IgD-negative memory B cell (primary cell): ENCODE measurements around the gene LHX2. TPM values are rescaled to one million over a fixed set of nuclear protein-coding genes. Genes with fewer than 3 reads are reported as not detected.
A peak's percentile ranks its signal among the peaks of the same experiment; 100 is the strongest.
"Not testable (repeated sequence)": the region's sequence is repeated elsewhere in the genome, so short reads cannot be mapped to it uniquely, and the experiment has no call there.

Source experiments
- H3K27ac Mint-ChIP-seq, 3 donors: one replicate each; pipeline ENCODE4 v1.8.0; 2020 to 2022; ENCODE audit warnings: mild to moderate bottlenecking in 3 of 3, mixed read lengths in 3 of 3, moderate library complexity in 1 of 3
- H3K27me3 Mint-ChIP-seq: one replicate; pipeline ENCODE4 v1.8.0; 2021; ENCODE audit warnings: mixed read lengths
- H3K36me3 Mint-ChIP-seq: one replicate; pipeline ENCODE4 v1.8.0; 2020; ENCODE audit warnings: mild to moderate bottlenecking, mixed read lengths
- H3K4me1 Mint-ChIP-seq, 3 donors: one replicate each; pipeline ENCODE4 v1.8.0; 2020 to 2022; ENCODE audit warnings: mixed read lengths in 3 of 3, mild to moderate bottlenecking in 1 of 3
- H3K4me3 Mint-ChIP-seq, 4 donors: one replicate each; pipeline ENCODE4 v1.8.0; 2020 to 2022; ENCODE audit warnings: mild to moderate bottlenecking in 4 of 4, mixed read lengths in 4 of 4, moderate library complexity in 3 of 4
- H3K9me3 Mint-ChIP-seq, 3 donors: one replicate each; pipeline ENCODE4 v1.8.0; 2020 to 2021; ENCODE audit warnings: mixed read lengths in 3 of 3, mild to moderate bottlenecking in 1 of 3
- polyA plus RNA-seq: library from polyadenylated mRNA; unstranded; fragments of 300-500 nt; fragmentation: Illumina TruSeq; gene quantifications from one replicate; pipeline ENCODE4 v1.2.3, GENCODE V29; 2021

Gene LHX2, protein sequence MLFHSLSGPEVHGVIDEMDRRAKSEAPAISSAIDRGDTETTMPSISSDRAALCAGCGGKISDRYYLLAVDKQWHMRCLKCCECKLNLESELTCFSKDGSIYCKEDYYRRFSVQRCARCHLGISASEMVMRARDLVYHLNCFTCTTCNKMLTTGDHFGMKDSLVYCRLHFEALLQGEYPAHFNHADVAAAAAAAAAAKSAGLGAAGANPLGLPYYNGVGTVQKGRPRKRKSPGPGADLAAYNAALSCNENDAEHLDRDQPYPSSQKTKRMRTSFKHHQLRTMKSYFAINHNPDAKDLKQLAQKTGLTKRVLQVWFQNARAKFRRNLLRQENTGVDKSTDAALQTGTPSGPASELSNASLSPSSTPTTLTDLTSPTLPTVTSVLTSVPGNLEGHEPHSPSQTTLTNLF
- not detected for polyA plus RNA-seq

DNA sequence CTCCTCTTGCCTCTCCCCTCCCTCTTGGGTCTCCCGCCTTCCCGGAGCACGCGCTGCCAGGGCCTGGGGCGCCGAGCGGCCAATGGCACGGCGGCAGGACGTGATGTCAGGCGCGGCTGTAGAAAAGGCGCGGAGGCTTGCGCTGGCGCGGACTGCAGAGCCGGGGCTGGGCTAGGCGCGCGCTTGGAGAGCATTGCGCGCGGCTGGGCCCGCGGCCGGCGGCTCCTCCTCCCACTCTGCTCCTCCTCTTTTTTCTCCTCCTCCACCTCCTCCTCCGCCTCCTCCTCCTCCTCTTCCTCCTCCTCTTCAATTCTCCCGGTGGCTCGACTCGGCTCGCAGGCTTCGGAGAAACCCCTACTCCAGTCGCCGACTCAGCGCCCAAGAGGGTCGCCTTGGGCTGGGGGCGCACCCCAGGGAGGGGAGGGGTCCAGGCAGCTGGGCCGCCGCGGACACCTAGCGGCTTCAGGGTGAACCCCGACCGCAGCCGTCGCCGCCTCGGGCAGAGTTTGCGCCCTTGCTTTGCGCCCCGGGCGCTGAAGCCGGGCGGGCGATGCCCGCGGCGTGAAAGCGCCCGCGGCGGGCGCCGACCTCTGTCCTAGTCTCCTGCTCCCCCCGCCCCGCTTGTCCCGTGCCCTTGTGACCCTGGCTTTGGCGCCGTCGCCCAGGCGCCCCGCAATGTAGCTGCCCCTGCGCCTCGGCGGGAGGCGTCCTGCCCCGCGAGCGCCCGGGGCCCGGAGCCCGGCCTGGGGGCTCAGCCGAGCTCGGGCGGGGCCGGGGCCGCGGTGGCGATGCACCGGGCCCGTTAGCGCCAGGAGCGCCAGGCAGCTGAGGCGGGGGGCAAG, at the start of gene LHX2:
TSS of gene LHX2 (plus strand) at position 309 of the 842 bp plus-strand sequence. CDS start 581 bp downstream, outside the sequence.
- peaks cover 0 to 18% (median 3%) of the 10 kb centered on the region in 3 donors for H3K9me3 Mint-ChIP-seq
- H3K27me3 Mint-ChIP-seq: peaks cover 57% of the 10 kb centered on the region
- peak within 1 kb of the TSS; percentile 12 to 78 (median 55) for H3K4me3 Mint-ChIP-seq
- peaks cover 15 to 38% (median 23%) of the 10 kb centered on the region in 3 donors for H3K4me1 Mint-ChIP-seq
- H3K27ac Mint-ChIP-seq: peak within 1 kb of the TSS; percentile 95 to 97 (median 96)
- H3K36me3 Mint-ChIP-seq: peaks cover 2% of the 10 kb centered on the region

DNA sequence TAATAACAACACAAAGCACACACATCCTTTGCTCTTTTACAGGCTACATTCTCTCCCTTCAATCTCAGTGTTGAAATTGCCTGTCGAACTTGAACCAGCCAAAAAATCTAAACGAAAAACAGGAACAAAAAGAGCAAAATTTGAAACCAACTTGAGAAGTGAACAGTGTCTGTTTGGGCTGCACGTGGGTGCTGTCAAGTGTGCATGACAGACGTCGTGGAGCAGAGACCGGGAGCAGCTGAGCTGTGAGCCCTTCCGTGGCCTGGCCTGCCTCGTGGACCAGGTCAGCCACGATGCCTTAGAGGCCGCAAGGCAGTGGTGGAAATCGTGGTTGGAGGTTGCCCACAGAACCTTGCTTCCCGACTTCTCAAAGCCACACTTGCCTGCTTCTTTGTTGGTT, 46.8 kb upstream of the LHX2 start:
- Mint-ChIP-seq H3K9me3 (no peaks in the 10 kb centered on the region), H3K4me3 (no peak overlapping the region), H3K27ac (no peak overlapping the region), H3K36me3 (no peaks in the 10 kb centered on the region), H3K4me1 (peaks cover 0 to 8% (median 6%) of the 10 kb centered on the region in 3 donors), H3K27me3 (peaks cover 19% of the 10 kb centered on the region)

DNA sequence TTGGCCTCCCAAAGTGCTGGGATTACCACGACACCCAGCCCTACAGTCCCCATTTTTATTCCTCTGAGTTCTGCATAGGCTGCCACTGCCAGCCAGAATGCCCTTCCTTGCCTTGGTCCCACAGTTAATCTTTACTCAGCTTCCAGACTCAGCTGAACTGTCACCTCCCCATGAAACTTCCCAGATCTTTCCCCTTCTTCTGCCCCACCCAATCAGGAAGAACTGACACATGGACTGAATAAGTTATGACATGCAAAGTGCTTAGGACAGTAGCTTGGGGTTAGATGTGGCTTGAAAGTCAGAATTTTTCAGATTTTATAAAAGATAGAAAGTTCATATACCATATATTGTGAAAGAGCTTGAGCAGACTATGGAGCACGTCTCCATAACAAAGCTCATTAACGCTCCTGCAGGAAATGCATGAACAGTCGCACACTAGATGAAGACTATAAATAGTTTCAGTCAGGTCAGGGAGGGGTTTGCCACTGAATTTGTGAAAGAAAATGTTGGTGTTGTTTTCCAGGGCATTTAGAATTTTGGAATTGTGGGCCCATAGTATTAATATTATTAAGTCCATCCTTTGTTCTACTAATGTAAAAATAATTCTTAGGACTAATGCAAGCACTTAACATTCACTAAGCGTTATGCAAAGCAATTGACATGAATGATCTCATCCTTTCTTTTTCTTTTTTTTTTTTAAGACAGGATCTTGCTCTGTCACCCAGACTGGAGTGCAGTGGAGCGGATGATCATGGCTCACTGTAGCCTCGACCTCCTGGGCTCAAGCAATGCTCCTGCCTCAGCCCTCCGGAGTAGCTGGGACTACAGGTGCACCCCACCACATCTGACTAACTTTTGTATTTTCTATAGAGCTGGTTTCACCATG, 45.5 kb upstream of the LHX2 start:
- H3K27ac Mint-ChIP-seq: no peak overlapping the region

DNA sequence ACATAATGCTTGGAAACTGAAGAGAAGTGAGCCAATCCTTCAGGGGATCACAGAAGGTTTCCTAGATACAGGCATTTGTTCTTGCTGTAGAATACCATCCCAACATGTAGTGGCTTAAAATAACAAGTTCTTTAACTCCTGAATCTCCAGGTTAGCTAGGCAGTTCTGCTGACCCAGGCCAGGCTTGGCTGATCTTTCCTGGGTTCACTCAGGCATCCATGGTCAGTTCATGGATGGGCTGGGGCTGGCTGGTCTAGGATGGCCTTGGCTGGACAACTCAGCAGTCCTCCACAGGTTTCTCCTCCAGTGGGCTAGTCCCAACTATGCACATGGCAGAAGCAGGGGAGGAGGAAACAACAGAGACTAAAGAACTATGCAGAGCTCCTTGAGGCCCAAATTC, 44.2 kb upstream of the LHX2 start:
- Mint-ChIP-seq H3K9me3 (no peaks in the 10 kb centered on the region), H3K27ac (no peak overlapping the region), H3K27me3 (peaks cover 21% of the 10 kb centered on the region), H3K4me1 (peaks cover 0 to 8% (median 6%) of the 10 kb centered on the region in 3 donors), H3K36me3 (no peaks in the 10 kb centered on the region), H3K4me3 (no peak overlapping the region)

More for the DNA sequence above, 45.5 kb upstream of the LHX2 start:
- Mint-ChIP-seq H3K4me3 (peak overlapping the region in 1 of 4 donors; percentile 51), H3K36me3 (no peaks in the 10 kb centered on the region), H3K9me3 (no peaks in the 10 kb centered on the region), H3K4me1 (peaks cover 0 to 8% (median 6%) of the 10 kb centered on the region in 3 donors), H3K27me3 (peaks cover 21% of the 10 kb centered on the region)

DNA sequence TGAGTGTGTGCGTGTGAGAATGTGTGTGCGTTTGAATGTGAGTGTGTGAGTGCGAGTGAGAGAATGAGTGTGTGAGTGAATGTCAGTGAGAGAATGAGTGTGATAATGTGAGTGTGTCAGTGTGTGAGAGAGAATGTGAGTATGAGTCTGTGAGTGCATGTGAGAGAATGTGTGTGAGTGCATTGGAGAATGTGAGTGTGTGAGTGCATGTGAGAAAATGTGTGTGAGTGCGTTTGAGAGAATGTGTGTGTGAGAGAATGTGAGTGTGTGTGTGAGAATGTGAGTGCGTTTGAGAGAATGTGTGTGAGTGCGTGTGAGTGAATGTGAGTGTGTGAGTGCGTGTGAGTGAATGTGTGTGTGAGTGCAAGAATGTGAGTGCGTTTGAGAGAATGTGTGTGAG, 39.0 kb upstream of the LHX2 start:
- H3K27me3 Mint-ChIP-seq: peaks cover 7% of the 10 kb centered on the region
- H3K36me3 Mint-ChIP-seq: peaks cover 3% of the 10 kb centered on the region
- H3K27ac Mint-ChIP-seq: no peak overlapping the region
- no peaks in the 10 kb centered on the region for H3K9me3 Mint-ChIP-seq
- no peak overlapping the region for H3K4me3 Mint-ChIP-seq
- H3K4me1 Mint-ChIP-seq: no peaks in the 10 kb centered on the region

DNA sequence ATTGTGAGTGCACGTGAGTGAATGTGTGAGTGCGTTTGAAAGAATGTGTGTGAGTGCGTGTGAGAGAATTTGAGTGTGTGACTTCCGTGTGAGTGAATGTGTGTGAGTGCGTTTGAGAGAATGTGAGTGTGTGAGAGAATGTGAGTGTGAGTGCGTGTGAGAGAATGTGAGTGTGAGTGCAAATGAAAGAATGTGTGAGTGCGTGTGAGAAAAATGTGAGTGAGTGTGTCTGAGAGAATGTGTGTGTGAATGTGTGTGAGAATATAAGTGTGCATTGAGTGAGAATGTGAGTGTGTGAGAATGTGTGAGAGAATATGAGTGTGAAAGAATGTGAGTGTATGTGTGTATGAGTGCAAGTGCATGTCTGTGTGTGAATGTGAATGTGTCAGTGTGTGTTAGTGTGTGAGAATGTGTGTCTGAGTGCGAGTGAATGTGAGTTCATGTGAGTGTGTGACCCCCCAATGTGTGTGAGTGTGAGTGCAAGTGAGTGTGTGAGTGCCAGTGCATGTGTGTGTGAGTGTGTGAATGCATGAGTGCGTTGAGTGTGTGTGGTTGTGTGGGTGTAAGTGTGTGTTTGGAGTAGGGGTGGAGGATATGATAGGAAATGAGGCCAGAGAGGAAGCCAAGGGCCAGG, 37.9 kb upstream of the LHX2 start:
- Mint-ChIP-seq H3K27ac (no peak overlapping the region), H3K27me3 (peaks cover 3% of the 10 kb centered on the region), H3K4me3 (no peak overlapping the region), H3K36me3 (peaks cover 3% of the 10 kb centered on the region), H3K4me1 (no peaks in the 10 kb centered on the region), H3K9me3 (no peaks in the 10 kb centered on the region)

DNA sequence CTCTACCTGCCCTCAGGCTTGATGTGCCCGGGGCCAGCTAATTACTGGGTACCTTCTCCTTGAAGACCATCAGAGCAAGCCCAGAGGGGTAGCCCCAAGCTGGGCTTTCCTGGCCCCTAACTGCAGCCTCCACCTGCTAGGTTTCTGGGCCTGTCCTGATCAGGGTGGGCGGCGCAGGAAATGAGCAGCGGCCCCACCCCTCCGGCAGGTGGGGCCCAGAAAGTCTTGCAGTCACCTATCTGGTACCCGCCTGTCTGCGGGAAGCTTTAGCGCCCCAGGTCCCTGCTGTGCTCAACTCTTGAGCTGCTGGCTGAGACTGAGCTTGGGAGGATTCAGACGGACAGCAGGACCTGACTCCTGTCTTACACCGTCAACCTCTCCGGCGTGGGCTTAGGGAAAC, 37.1 kb upstream of the LHX2 start:
- H3K9me3 Mint-ChIP-seq: peaks cover 2 to 6% (median 4%) of the 10 kb centered on the region in 3 donors
- H3K27me3 Mint-ChIP-seq: peaks cover 3% of the 10 kb centered on the region
- no peak overlapping the region for H3K4me3 Mint-ChIP-seq
- peaks cover 3% of the 10 kb centered on the region for H3K36me3 Mint-ChIP-seq
- H3K27ac Mint-ChIP-seq: no peak overlapping the region
- H3K4me1 Mint-ChIP-seq: no peaks in the 10 kb centered on the region

DNA sequence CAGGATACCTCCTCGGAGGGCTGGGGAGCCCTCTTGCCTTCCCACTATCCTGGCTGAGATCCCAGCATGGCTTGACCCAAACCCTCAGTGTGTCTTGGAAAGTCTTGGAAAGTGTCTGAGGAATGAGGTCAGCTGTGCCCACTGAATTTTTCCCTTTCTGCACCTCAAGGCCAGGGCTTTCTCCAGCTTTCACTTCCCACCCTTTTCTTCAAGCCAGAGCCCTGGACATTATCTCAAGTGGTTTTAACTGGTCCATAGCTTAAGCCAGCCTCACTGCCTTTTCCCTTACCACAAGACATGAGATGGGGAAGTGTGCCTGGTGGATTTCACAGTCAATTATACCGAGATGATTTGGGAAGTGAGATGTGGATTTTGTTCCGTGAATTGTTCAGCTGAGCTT, 35.7 kb upstream of the LHX2 start:
- Mint-ChIP-seq H3K27ac (no peak overlapping the region), H3K4me1 (no peaks in the 10 kb centered on the region), H3K27me3 (peaks cover 5% of the 10 kb centered on the region), H3K9me3 (peaks cover 2 to 8% (median 6%) of the 10 kb centered on the region in 3 donors), H3K36me3 (peaks cover 3% of the 10 kb centered on the region), H3K4me3 (peak overlapping the region in 1 of 4 donors; percentile 44)

DNA sequence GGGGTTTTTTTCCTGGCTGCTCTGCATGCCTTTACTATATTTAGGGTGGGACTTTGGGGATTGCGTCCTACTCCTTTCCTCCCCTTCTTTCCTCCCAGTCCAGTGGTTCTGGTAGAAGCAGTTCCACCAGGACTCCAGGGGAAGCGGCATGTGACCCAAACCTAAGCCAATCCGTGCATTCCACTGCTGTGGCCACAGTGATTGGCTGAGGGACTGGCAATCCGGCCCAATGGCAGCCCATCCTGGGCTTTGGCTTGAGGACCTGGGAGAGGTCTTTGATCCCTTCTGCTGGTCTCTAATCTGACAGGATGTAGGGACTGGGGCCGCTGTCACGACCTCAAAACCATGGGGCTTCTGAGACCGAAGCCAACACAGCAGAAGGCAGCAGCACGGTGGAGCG, 35.0 kb upstream of the LHX2 start:
- not testable (repeated sequence) for H3K4me3 Mint-ChIP-seq, H3K36me3 Mint-ChIP-seq, H3K9me3 Mint-ChIP-seq, H3K4me1 Mint-ChIP-seq, H3K27me3 Mint-ChIP-seq, H3K27ac Mint-ChIP-seq

DNA sequence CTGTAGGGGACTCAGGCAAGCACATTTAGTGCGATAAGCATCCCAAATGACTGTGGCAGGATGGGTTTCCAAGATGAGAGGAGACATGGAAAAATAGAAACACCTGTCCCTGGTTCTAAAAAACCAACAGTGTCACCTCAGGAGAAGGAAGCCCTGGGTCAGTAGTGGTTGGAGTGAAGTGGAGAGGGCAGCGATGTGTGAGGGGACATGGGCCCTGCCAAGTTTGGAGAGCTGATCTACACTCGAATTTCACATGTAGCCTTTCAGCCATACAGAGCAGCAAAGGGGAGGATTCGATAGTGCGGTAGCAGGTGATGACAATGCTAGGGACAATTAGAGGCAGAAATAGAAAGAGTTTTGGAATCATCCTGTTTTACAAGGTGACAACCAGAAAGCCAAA, 32.6 kb upstream of the LHX2 start:
- peak overlapping the region in 1 of 3 donors; percentile 53 for H3K27ac Mint-ChIP-seq
- H3K4me1 Mint-ChIP-seq: no peaks in the 10 kb centered on the region
- peaks cover 3% of the 10 kb centered on the region for H3K36me3 Mint-ChIP-seq
- peaks cover 12% of the 10 kb centered on the region for H3K27me3 Mint-ChIP-seq
- peak overlapping the region in 1 of 4 donors; percentile 63 for H3K4me3 Mint-ChIP-seq
- H3K9me3 Mint-ChIP-seq: peaks cover 2 to 8% (median 6%) of the 10 kb centered on the region in 3 donors

DNA sequence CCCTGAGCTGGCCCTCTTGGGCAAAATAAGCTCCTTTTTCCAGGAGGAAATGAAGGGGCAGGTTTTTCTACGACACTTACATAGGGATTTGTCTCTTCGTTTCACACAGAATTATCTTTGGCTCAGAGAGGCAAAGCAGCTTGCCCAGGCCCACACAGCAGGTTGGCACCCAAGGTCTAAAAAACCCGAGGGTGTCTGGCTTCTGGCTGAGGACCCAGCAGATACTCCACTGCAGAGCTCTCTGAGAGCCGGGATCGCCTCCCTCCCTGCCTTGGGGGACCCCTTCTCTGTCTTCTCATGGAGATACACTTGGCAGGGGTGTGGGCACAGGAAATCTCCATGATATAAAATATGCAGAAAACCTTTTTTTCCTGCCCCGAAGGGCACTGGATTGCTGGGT, 29.0 kb upstream of the LHX2 start:
- Mint-ChIP-seq H3K27ac (no peak overlapping the region), H3K4me3 (no peak overlapping the region), H3K27me3 (peaks cover 11% of the 10 kb centered on the region), H3K36me3 (no peaks in the 10 kb centered on the region), H3K9me3 (peaks cover 2 to 8% (median 6%) of the 10 kb centered on the region in 3 donors), H3K4me1 (no peaks in the 10 kb centered on the region)

DNA sequence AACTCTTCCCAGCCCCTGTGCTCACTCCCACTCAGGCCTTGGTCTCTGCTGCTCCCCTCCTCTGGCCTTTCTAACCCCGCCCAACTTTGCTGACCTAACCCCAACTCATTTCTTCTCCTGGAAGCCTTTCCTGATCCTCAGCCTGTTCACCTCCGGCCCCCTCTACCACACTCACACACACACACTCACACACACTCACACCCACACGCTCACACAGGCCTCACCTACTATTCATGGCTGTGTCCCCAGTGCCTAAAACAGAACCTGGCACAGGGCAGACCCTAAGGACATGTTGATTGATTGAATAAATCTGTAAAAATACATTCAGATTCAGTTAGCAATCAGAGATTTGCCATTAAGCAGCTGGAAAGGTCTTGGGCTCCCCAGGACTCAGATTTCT, 28.5 kb upstream of the LHX2 start:
- Mint-ChIP-seq H3K4me3 (peak overlapping the region in 1 of 4 donors; percentile 30), H3K27ac (no peak overlapping the region), H3K36me3 (no peaks in the 10 kb centered on the region), H3K4me1 (no peaks in the 10 kb centered on the region), H3K9me3 (peaks cover 2 to 8% (median 6%) of the 10 kb centered on the region in 3 donors), H3K27me3 (peaks cover 11% of the 10 kb centered on the region)

DNA sequence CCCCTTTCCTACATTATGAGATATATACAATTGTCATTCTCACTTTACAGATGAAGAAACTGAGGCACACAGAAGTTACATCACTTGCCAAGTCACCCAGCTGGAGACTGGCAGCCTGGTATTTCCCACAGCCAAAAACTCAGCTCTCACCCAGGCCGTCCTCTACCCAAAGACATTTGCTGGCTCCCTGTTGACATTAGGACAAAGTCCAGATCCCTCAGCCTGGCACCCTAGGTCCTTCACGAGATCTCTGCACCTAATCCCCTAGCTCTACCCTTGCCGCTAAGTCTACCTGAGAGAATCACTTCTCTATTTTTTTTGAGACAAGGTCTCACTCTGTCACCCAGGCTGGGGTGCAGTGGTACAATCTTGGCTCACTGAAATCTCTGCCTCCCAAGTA, 26.8 kb upstream of the LHX2 start:
- no peak overlapping the region for H3K27ac Mint-ChIP-seq
- peaks cover 0 to under 1% (median 0%) of the 10 kb centered on the region in 3 donors for H3K9me3 Mint-ChIP-seq
- no peaks in the 10 kb centered on the region for H3K4me1 Mint-ChIP-seq
- no peaks in the 10 kb centered on the region for H3K36me3 Mint-ChIP-seq
- no peak overlapping the region for H3K4me3 Mint-ChIP-seq
- H3K27me3 Mint-ChIP-seq: peaks cover 12% of the 10 kb centered on the region

DNA sequence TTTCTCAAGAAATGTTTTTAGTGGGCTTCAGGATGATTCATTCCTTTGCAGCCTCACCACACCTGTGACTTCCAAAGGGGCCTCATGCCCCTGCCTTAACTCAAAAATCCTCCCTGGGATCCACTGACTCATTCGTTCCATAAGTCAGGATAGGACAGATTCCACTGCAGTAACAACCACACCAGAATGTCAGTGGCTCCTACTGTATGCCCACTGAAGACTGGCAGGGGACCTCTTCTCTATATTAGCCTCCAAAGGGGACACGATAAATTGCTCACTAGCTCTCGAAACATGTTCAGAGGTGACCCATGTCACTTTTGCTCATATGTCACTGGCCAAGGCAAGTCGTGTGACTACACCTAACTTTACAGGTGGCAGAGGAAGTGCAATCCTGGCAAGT, 25.7 kb upstream of the LHX2 start:
- H3K4me3 Mint-ChIP-seq: no peak overlapping the region
- H3K36me3 Mint-ChIP-seq: no peaks in the 10 kb centered on the region
- peak overlapping the region in 1 of 3 donors; percentile 18 for H3K27ac Mint-ChIP-seq
- H3K9me3 Mint-ChIP-seq: no peaks in the 10 kb centered on the region
- H3K27me3 Mint-ChIP-seq: peaks cover 14% of the 10 kb centered on the region
- no peaks in the 10 kb centered on the region for H3K4me1 Mint-ChIP-seq
